Activated CD4-positive, alpha-beta memory T cell treated with anti-CD3 and anti-CD28 coated beads, Interleukin-2, amount 10 ng/mL, durations not matched to agents 7 days and 5 days (primary cell): ENCODE data around the gene MET. TPM values are rescaled to one million over a fixed set of nuclear protein-coding genes. Genes with fewer than 3 reads are reported as not detected.

Source experiments
- CTCF ChIA-PET: fragments of 350-600 bp; sonication (Branson Sonifier 250); formaldehyde crosslinking; loops from one replicate; lab custom pipeline; 2021; ENCODE audit warnings: antibody characterized with exemption, inconsistent platforms; lab: Charles Lee
- POLR2A ChIA-PET: fragments of 350-600 bp; sonication (Branson Sonifier 250); formaldehyde crosslinking; loops from one replicate; lab custom pipeline; 2021; ENCODE audit warnings: antibody characterized with exemption; lab: Charles Lee
- DNase-seq: peaks from one replicate; pipeline ENCODE4 v3.0.0-alpha.2; 2020
- H3K27ac Mint-ChIP-seq: one replicate; pipeline ENCODE4 v1.8.0; 2021; ENCODE audit warnings: mild to moderate bottlenecking, mixed read lengths
- H3K27me3 Mint-ChIP-seq: one replicate; pipeline ENCODE4 v1.8.0; 2021; ENCODE audit warnings: mixed read lengths
- H3K36me3 Mint-ChIP-seq: one replicate; pipeline ENCODE4 v1.8.0; 2021; ENCODE audit warnings: low read depth, mixed read lengths
- H3K4me1 Mint-ChIP-seq: one replicate; pipeline ENCODE4 v1.8.0; 2021; ENCODE audit warnings: mixed read lengths
- H3K4me3 Mint-ChIP-seq: one replicate; pipeline ENCODE4 v1.8.0; 2021; ENCODE audit warnings: mild to moderate bottlenecking, mixed read lengths
- H3K9me3 Mint-ChIP-seq: one replicate; pipeline ENCODE4 v1.8.0; 2021; ENCODE audit warnings: mixed read lengths
- total RNA-seq, 2 experiments: library from RNA; stranded (reverse); gene quantifications; one replicate each; pipeline ENCODE4 v1.2.3, GENCODE V29; 2021

Gene MET
- total RNA-seq, 2 experiments from 2014 or later = 0.65 to 0.83 TPM

DNA sequence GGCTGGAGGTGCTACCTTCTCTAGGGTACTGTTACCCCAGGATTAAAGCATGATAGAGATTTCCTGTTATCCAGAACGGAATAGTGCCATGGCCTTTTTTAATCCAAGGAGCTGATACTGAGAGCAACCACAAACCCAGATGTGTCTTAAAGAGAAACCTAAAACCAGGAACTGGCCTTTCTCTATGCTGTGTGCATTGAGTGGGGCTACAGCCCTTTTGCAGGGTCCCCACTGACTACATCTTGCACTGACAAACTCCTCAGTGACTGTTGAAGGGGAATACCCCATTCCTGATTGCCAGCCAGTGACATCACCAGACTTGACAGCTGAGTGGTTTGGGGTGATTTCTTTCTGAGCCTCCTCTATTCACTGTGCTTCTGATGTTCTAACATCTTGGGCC, 108.5 kb downstream of the MET start:
- ChIA-PET POLR2A (no interaction called here), CTCF (no interaction called here)
- Mint-ChIP-seq H3K27me3 (peaks cover 2% of the 10 kb centered on the region), H3K27ac (no peak overlapping the region), H3K4me1 (no peaks in the 10 kb centered on the region), H3K36me3 (no peaks in the 10 kb centered on the region), H3K9me3 (no peaks in the 10 kb centered on the region), H3K4me3 (no peak overlapping the region)
- DNase-seq = no peak

DNA sequence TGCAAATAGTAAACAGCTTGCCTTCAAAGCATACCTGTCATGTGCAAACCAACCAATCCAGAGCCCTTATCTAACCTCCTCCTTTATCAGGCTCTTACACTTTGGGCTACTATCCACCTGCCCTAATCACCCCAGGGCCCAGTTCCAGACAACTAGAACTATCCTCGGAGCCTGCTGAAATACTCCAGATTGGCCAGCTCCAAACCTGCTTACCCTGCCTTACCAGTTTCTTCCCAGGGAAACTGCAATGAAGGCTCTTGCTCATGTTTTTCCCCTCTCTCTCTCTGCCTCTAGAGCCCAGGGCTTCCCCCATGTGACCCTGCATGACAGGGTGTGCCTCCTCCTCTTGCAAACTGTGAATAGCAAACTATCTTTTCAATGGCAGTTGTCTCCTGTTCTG, 109.0 kb downstream of the MET start:
- no peak overlapping the region for H3K27ac Mint-ChIP-seq
- H3K4me1 Mint-ChIP-seq = no peaks in the 10 kb centered on the region
- H3K36me3 Mint-ChIP-seq = no peaks in the 10 kb centered on the region
- ChIA-PET POLR2A (no interaction called here), CTCF (no interaction called here)
- H3K9me3 Mint-ChIP-seq = no peaks in the 10 kb centered on the region
- DNase-seq = no peak
- peaks cover 2% of the 10 kb centered on the region for H3K27me3 Mint-ChIP-seq
- no peak overlapping the region for H3K4me3 Mint-ChIP-seq

DNA sequence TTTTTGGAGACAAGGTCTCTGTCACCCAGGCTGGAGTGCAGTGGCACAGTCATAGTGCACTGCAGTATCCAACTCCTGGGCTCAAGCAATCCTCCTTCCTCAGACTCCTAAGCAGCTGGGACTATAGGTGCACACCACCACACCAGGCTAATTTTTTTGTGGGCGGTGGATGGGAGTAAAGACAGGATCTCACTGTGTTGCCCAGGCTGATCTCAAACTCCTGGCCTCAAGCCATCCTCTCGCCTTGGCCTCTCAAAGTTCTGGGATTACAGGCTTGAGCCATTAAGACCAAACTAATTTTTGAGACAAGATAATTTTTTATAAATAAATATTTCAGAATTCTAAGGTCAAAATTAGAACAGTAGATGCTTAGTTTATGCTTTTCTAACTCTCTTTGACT, 109.6 kb downstream of the MET start:
- no peaks in the 10 kb centered on the region for H3K4me1 Mint-ChIP-seq
- no peak for DNase-seq
- H3K9me3 Mint-ChIP-seq = no peaks in the 10 kb centered on the region
- no peaks in the 10 kb centered on the region for H3K36me3 Mint-ChIP-seq
- peaks cover 2% of the 10 kb centered on the region for H3K27me3 Mint-ChIP-seq
- H3K27ac Mint-ChIP-seq = no peak overlapping the region
- H3K4me3 Mint-ChIP-seq = no peak overlapping the region
- POLR2A ChIA-PET = no interaction called here
- CTCF ChIA-PET = interaction anchor here (1.1 kb wide), 1 partner anchor 26 kb away, joined by 3 read pairs; no protein-coding TSS in a partner anchor

DNA sequence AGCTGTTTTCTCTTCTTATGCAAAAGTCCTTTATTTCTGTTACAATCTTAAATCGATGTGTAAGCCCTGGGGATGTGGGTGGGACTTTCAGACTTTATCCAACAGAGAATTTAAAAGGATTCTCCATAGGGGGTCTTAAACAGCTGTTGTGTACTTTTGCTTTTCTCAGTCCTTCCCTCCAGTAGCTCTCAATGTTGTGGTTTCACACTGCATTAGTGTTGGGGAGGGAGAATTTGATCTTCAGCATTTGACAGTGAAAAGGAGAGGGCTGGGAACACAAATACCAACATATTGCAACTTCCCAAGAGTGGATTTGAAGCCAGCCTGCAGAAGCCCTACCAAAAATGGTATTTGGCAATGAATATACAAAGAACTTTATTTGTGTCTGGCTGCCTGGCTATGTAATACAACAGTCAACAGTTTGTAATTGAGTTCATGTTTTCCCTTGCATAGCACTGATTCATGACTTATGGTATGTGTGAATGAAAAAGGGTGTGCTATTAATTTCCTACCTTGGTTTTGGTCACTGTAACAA, 110.2 kb downstream of the MET start:
- no peaks in the 10 kb centered on the region for H3K9me3 Mint-ChIP-seq
- no peak for DNase-seq
- peaks cover 2% of the 10 kb centered on the region for H3K27me3 Mint-ChIP-seq
- no peaks in the 10 kb centered on the region for H3K36me3 Mint-ChIP-seq
- H3K4me3 Mint-ChIP-seq = no peak overlapping the region
- no peak overlapping the region for H3K27ac Mint-ChIP-seq
- POLR2A ChIA-PET = no interaction called here
- CTCF ChIA-PET = interaction anchor here (1.1 kb wide), 1 partner anchor 26 kb away, joined by 3 read pairs; no protein-coding TSS in a partner anchor
- H3K4me1 Mint-ChIP-seq = no peaks in the 10 kb centered on the region

GRCh38 chr7:116783666-116784318, 111.8 kb downstream of the MET start:
- no peaks in the 10 kb centered on the region for H3K9me3 Mint-ChIP-seq
- H3K36me3 Mint-ChIP-seq = no peaks in the 10 kb centered on the region
- peaks cover 4% of the 10 kb centered on the region for H3K27me3 Mint-ChIP-seq
- POLR2A ChIA-PET = no interaction called here
- CTCF ChIA-PET = no interaction called here
- no peak overlapping the region for H3K4me3 Mint-ChIP-seq
- H3K4me1 Mint-ChIP-seq = no peaks in the 10 kb centered on the region
- no peak overlapping the region for H3K27ac Mint-ChIP-seq
- DNase-seq = no peak

GRCh38 chr7:116784647-116785046, 112.7 kb downstream of the MET start:
- ChIA-PET CTCF (no interaction called here), POLR2A (no interaction called here)
- no peak for DNase-seq
- no peaks in the 10 kb centered on the region for H3K9me3 Mint-ChIP-seq
- H3K4me3 Mint-ChIP-seq = no peak overlapping the region
- no peaks in the 10 kb centered on the region for H3K4me1 Mint-ChIP-seq
- H3K27me3 Mint-ChIP-seq = peaks cover 9% of the 10 kb centered on the region
- no peak overlapping the region for H3K27ac Mint-ChIP-seq
- no peaks in the 10 kb centered on the region for H3K36me3 Mint-ChIP-seq

DNA sequence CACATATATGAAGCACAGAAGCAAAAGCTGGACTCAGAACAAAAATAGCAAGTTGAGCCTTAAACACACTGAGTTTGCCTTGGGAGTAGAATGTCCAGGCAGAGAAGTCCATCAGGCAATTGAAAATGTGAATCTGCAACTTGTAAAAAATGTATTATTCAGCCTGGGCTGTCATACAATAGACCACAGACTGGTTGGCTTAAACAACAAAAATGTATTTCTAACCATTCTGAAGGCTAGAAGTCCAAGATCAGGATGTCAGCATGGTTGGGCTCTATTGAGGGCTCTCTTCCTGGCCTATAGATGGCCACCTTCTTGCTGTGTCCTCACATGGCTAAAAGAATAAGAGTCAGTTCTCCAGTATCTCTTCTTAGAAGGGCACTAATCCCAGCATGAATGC, 113.8 kb downstream of the MET start:
- CTCF ChIA-PET = no interaction called here
- peaks cover 14% of the 10 kb centered on the region for H3K27me3 Mint-ChIP-seq
- POLR2A ChIA-PET = no interaction called here
- no peak overlapping the region for H3K27ac Mint-ChIP-seq
- no peaks in the 10 kb centered on the region for H3K4me1 Mint-ChIP-seq
- no peaks in the 10 kb centered on the region for H3K36me3 Mint-ChIP-seq
- H3K9me3 Mint-ChIP-seq = no peaks in the 10 kb centered on the region
- no peak overlapping the region for H3K4me3 Mint-ChIP-seq
- DNase-seq = no peak

GRCh38 chr7:116786791-116787443, 114.9 kb downstream of the MET start:
- Mint-ChIP-seq H3K4me3 (no peak overlapping the region), H3K27me3 (peaks cover 14% of the 10 kb centered on the region), H3K27ac (no peak overlapping the region), H3K9me3 (no peaks in the 10 kb centered on the region), H3K36me3 (no peaks in the 10 kb centered on the region), H3K4me1 (no peaks in the 10 kb centered on the region)
- POLR2A ChIA-PET = no interaction called here
- DNase-seq = no peak
- CTCF ChIA-PET = interaction anchor here (1.1 kb wide), 1 partner anchor 196 kb away, joined by 8 read pairs; no protein-coding TSS in a partner anchor

GRCh38 chr7:116787881-116788280, 115.9 kb downstream of the MET start:
- H3K36me3 Mint-ChIP-seq = no peaks in the 10 kb centered on the region

DNA sequence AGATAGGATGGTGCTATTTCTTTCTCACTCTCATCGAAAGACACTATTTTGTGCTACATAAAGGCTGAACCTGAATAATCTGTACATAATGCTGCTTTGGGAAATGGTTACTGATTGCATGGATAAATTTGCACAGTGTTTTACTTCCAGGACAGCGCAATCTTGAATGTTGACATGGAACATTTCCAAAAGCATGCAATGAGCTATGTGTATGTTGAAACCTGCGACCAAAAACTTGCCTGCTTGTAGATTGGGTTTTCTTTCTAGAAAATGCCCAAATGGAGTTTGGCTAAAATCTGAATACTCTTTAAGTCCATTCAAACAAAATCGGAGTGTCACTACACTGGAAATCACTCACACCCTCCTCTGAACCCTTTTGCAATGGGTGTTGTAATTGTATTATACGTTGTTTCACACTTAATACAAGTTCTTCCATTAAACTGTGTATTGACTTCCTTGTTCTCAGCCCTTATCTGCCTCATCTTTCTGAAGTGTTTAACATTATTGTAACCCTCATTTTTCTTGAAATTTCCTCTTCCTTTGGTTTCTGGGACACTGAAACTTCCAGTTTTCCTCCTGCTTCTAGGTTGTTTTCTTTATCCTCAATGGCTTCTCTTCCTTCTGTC, 116.7 kb downstream of the MET start:
- POLR2A ChIA-PET = no interaction called here
- Mint-ChIP-seq H3K9me3 (no peaks in the 10 kb centered on the region), H3K27ac (no peak overlapping the region), H3K4me1 (no peaks in the 10 kb centered on the region), H3K27me3 (peaks cover 15% of the 10 kb centered on the region), H3K4me3 (no peak overlapping the region), H3K36me3 (no peaks in the 10 kb centered on the region)
- CTCF ChIA-PET = no interaction called here
- DNase-seq = no peak

More at GRCh38 chr7:116787881-116788280, 115.9 kb downstream of the MET start:
- CTCF ChIA-PET = no interaction called here
- Mint-ChIP-seq H3K27me3 (peaks cover 15% of the 10 kb centered on the region), H3K9me3 (no peaks in the 10 kb centered on the region), H3K27ac (no peak overlapping the region), H3K4me1 (no peaks in the 10 kb centered on the region), H3K4me3 (no peak overlapping the region)
- no peak for DNase-seq
- POLR2A ChIA-PET = no interaction called here

- CTCF ChIA-PET = interaction anchor here (0.9 kb wide), 1 partner anchor 15 kb away, joined by 3 read pairs; no protein-coding TSS in a partner anchor
- Mint-ChIP-seq H3K27me3 (peaks cover 15% of the 10 kb centered on the region), H3K4me3 (no peak overlapping the region), H3K27ac (no peak overlapping the region), H3K4me1 (no peaks in the 10 kb centered on the region), H3K36me3 (no peaks in the 10 kb centered on the region), H3K9me3 (no peaks in the 10 kb centered on the region)
- POLR2A ChIA-PET = no interaction called here
- no peak for DNase-seq
Measured at GRCh38 chr7:116790025-116790424, 118.0 kb downstream of the MET start.

DNA sequence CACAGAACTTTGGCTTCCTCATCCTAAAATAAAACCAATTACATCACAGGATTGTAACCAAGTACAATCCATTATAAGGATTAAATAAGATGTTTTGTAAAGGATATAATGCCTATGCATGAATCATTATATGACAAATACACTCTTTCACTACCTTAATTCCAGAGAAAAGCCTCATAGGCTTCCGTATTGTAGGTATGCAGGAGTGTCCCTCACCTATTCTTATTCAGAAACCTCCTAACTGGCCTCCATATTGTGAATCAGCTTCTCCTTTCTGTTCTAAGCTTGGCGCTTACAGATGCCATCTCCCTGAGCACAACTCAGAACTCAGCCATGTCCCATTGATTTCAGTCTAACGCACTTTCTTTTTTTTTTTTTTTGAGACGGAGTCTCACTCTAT, 120.8 kb downstream of the MET start:
- Mint-ChIP-seq H3K9me3 (no peaks in the 10 kb centered on the region), H3K27ac (no peak overlapping the region)
- POLR2A ChIA-PET = no interaction called here

DNA sequence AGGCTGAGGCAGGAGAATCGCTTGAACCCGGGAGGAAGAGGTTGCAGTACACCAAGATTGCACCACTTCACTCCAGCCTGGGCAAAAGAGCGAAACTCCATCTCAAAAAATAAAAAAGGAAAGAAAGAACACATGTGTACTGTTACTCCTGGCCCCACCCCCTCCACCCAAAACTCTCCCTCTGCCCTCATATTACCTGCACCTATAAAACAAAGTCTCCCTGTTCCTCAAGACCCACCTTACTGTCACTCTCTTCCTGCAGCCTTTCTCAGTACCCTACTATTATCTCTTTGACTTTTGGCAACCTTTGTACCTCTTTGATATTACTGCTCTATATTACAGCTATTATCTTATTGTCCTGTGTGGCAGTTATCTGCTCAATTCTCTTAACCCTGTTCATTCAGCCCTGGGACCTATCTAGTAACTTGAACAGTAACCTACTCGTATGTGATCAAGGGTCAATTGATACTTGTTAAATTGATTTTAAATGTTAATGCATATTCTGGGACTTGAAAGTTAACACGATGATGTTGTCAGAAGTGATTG, 121.9 kb downstream of the MET start:
- ChIA-PET CTCF (no interaction called here), POLR2A (no interaction called here)
- H3K36me3 Mint-ChIP-seq = no peaks in the 10 kb centered on the region
- no peaks in the 10 kb centered on the region for H3K4me1 Mint-ChIP-seq
- DNase-seq = no peak
- H3K9me3 Mint-ChIP-seq = no peaks in the 10 kb centered on the region
- no peak overlapping the region for H3K27ac Mint-ChIP-seq
- no peak overlapping the region for H3K4me3 Mint-ChIP-seq
- peaks cover 14% of the 10 kb centered on the region for H3K27me3 Mint-ChIP-seq

More for the DNA sequence above, 120.8 kb downstream of the MET start:
- H3K4me1 Mint-ChIP-seq = no peaks in the 10 kb centered on the region
- peaks cover 15% of the 10 kb centered on the region for H3K27me3 Mint-ChIP-seq
- no peak overlapping the region for H3K4me3 Mint-ChIP-seq
- H3K36me3 Mint-ChIP-seq = no peaks in the 10 kb centered on the region
- DNase-seq = no peak
- CTCF ChIA-PET = no interaction called here
